ENCODE measurements around the gene DNAH10.

DNAH10 gene

DNA sequence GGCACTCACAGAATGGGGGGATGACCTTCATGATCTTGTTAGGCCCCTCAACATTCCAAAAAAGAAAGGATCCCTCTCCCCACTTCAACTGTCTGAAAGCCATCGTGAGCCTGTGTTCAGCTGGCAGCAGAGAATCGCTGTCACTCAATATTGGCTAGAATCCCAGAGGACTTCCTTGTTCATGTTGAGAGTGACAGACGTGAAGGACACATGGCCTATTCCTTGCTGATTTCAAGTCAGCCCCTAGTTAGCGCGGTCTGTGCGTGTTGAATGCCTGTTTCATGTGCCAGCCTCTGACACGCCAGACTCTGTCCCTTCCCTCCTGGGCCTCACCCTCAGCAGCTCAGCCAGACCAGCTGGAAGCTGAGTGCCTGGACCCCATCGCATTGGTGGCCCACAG, 43.1 kb downstream of the DNAH10 start:
- TF ChIP-seq SCRT1 (tag by site-specific recombination; IDR thresholded peaks at IDR 0.05; ENCODE audit: borderline replicate concordance) (no peak), ZBTB1 (tag by site-specific recombination; IDR thresholded peaks at IDR 0.05) (no peak), TRIM28 (IDR thresholded peaks at IDR 0.05; ENCODE audit: borderline replicate concordance, low read length) (no peak), ZSCAN30 (tag by site-specific recombination; IDR thresholded peaks at IDR 0.05) (no peak), ZSCAN16 (tag by site-specific recombination; IDR thresholded peaks at IDR 0.05) (no peak), ZNF302 (tag by site-specific recombination; IDR thresholded peaks at IDR 0.05; ENCODE audit: low read depth) (no peak), ZNF830 (tag by site-specific recombination; IDR thresholded peaks at IDR 0.05; ENCODE audit: low read depth) (no peak), ZNF248 (tag by site-specific recombination; IDR thresholded peaks at IDR 0.05) (no peak), OVOL3 (tag by site-specific recombination; IDR thresholded peaks at IDR 0.05) (no peak)
- no peaks in the 10 kb centered on the region for H3K36me3 ChIP-seq (ENCODE audit: control insufficient read depth in 2 of 2, insufficient read depth in 1 of 2, low read length in 2 of 2)
- ChIA-PET CTCF (interaction anchor here (1.3 to 1.9 kb wide), 2 partner anchors 13 to 37 kb away, joined by 4 read pairs; no protein-coding TSS in a partner anchor), POLR2A (no interaction called here)
- no peak overlapping the region for H3K27ac ChIP-seq (ENCODE audit: extremely low read depth, low read depth, low read length)
- H3K9me3 ChIP-seq (ENCODE audit: control insufficient read depth, insufficient read depth, low read depth, low read length), result no peaks in the 10 kb centered on the region
- H3K4me3 ChIP-seq (ENCODE audit: low read depth, low read length), result no peak overlapping the region
- H3K4me1 ChIP-seq (ENCODE audit: control insufficient read depth, insufficient read depth, low read length), result no peaks in the 10 kb centered on the region

DNA sequence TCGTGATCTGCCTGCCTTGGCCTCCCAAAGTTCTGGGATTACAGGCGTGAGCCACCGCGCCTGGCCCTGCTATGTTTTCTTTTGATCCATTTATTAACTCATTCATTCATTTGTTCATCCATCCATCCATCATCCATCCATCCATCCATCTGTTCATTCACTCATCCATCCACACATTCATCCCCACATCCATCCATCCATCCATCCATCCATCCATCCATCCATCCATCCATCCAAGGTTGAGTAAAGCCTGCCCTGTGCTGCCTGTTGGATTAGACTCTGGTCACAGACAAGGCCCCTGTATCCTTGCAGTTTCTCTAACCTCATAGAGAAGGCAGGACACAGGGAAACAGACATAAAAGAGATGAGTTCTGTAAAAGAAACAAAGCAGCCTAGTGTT, 44.9 kb downstream of the DNAH10 start:
- Histone ChIP-seq H3K9me3 (ENCODE audit: control insufficient read depth, insufficient read depth, low read depth, low read length) (no peaks in the 10 kb centered on the region), H3K27ac (ENCODE audit: extremely low read depth, low read depth, low read length) (no peak overlapping the region), H3K4me3 (ENCODE audit: low read depth, low read length) (no peak overlapping the region), H3K36me3 (ENCODE audit: control insufficient read depth in 2 of 2, insufficient read depth in 1 of 2, low read length in 2 of 2) (no peaks in the 10 kb centered on the region), H3K4me1 (ENCODE audit: control insufficient read depth, insufficient read depth, low read length) (no peaks in the 10 kb centered on the region)
- TF ChIP-seq ZNF664 (tag by site-specific recombination; IDR thresholded peaks at IDR 0.05), result no peak
- no peak for TF ChIP-seq ZNF521 (tag by site-specific recombination; IDR thresholded peaks at IDR 0.05)
- TF ChIP-seq ZFHX2 (tag by site-specific recombination; conservative IDR thresholded peaks at IDR 0.05), result no peak
- no peak for TF ChIP-seq ZFP41 (tag by site-specific recombination; IDR thresholded peaks at IDR 0.05; ENCODE audit: borderline replicate concordance)
- TF ChIP-seq ZNF366 (tag by site-specific recombination; conservative IDR thresholded peaks at IDR 0.05), result peak; percentile 94
- peak; percentile 75 for TF ChIP-seq ZBTB17 (tag by site-specific recombination; IDR thresholded peaks at IDR 0.05)
- TF ChIP-seq ZNF544 (tag by site-specific recombination; IDR thresholded peaks at IDR 0.05), result no peak
- no peak for TF ChIP-seq GLIS1 (tag by site-specific recombination; IDR thresholded peaks at IDR 0.05)
- TF ChIP-seq IKZF3 (tag by site-specific recombination; IDR thresholded peaks at IDR 0.05), result no peak
- CTCF ChIA-PET, result interaction anchor here (0.6 to 1.9 kb wide), 6 partner anchors 14 to 1022 kb away, joined by 3 to 7 read pairs (median 4); no protein-coding TSS in a partner anchor
- POLR2A ChIA-PET, result no interaction called here

DNA sequence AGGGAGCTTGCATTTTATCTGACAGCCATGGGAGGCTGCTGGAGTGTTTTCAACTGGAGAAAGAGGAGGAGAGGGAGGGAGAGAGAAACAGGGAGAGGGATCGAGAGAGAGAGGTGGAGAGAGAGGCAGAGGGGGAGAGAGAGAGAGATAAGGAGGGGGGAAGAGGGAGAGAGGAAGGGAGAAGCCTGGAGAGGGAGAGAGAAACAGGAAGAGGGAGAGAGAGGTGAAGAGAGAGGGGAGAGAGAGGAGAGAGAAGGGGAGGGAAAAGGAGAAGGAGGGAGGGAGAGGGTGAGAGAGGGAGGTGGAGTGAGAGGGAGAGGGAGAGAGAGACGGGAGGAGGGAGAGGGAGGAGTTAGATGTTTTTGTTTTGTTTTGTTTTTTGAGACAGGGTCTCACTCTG, 45.6 kb downstream of the DNAH10 start:
- CTCF ChIA-PET, result interaction anchor here (0.6 to 1.2 kb wide), 5 partner anchors 18 to 1021 kb away, joined by 3 to 7 read pairs (median 4); no protein-coding TSS in a partner anchor
- H3K36me3 ChIP-seq (ENCODE audit: control insufficient read depth in 2 of 2, insufficient read depth in 1 of 2, low read length in 2 of 2), result no peaks in the 10 kb centered on the region
- no peak for TF ChIP-seq ZNF354C (tag by site-specific recombination; IDR thresholded peaks at IDR 0.05; ENCODE audit: borderline replicate concordance, low read depth)
- no peak for TF ChIP-seq ZNF335 (tag by site-specific recombination; conservative IDR thresholded peaks at IDR 0.05)
- no peak for TF ChIP-seq ZNF2 (tag by site-specific recombination; IDR thresholded peaks at IDR 0.05)
- no peak for TF ChIP-seq ZNF121 (tag by site-specific recombination; IDR thresholded peaks at IDR 0.05)
- TF ChIP-seq ZSCAN23 (tag by site-specific recombination; IDR thresholded peaks at IDR 0.05), result no peak
- TF ChIP-seq ZNF23 (tag by site-specific recombination; IDR thresholded peaks at IDR 0.05; ENCODE audit: borderline replicate concordance), result no peak
- TF ChIP-seq GLIS1 (tag by site-specific recombination; IDR thresholded peaks at IDR 0.05), result no peak
- TF ChIP-seq, protein P1, sequence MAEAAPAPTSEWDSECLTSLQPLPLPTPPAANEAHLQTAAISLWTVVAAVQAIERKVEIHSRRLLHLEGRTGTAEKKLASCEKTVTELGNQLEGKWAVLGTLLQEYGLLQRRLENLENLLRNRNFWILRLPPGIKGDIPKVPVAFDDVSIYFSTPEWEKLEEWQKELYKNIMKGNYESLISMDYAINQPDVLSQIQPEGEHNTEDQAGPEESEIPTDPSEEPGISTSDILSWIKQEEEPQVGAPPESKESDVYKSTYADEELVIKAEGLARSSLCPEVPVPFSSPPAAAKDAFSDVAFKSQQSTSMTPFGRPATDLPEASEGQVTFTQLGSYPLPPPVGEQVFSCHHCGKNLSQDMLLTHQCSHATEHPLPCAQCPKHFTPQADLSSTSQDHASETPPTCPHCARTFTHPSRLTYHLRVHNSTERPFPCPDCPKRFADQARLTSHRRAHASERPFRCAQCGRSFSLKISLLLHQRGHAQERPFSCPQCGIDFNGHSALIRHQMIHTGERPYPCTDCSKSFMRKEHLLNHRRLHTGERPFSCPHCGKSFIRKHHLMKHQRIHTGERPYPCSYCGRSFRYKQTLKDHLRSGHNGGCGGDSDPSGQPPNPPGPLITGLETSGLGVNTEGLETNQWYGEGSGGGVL (tag by site-specific recombination; IDR thresholded peaks at IDR 0.05), result peak; percentile 82
- no peak for TF ChIP-seq TCF7L2 (IDR thresholded peaks at IDR 0.05; ENCODE audit: borderline replicate concordance, low read depth, low read length)
- no peak for TF ChIP-seq ZFHX2 (tag by site-specific recombination; conservative IDR thresholded peaks at IDR 0.05)
- TF ChIP-seq, protein P2, sequence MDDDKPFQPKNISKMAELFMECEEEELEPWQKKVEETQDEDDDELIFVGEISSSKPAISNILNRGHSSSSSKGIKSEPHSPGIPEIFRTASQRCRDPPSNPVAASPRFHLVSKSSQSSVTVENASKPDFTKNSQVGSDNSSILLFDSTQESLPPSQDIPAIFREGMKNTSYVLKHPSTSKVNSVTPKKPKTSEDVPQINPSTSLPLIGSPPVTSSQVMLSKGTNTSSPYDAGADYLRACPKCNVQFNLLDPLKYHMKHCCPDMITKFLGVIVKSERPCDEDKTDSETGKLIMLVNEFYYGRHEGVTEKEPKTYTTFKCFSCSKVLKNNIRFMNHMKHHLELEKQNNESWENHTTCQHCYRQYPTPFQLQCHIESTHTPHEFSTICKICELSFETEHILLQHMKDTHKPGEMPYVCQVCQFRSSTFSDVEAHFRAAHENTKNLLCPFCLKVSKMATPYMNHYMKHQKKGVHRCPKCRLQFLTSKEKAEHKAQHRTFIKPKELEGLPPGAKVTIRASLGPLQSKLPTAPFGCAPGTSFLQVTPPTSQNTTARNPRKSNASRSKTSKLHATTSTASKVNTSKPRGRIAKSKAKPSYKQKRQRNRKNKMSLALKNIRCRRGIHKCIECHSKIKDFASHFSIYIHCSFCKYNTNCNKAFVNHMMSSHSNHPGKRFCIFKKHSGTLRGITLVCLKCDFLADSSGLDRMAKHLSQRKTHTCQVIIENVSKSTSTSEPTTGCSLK (tag by site-specific recombination; IDR thresholded peaks at IDR 0.05), result no peak
- TF ChIP-seq GLI2 (tag by site-specific recombination; IDR thresholded peaks at IDR 0.05; ENCODE audit: borderline replicate concordance, low read depth), result no peak
- TF ChIP-seq WT1 (tag by site-specific recombination; IDR thresholded peaks at IDR 0.05), result peak; percentile 16; the same call in 1 of the 2 replicates
- TF ChIP-seq ZNF175 (tag by site-specific recombination; IDR thresholded peaks at IDR 0.05), result no peak
- peak; percentile 97 for TF ChIP-seq ZNF169 (tag by site-specific recombination; IDR thresholded peaks at IDR 0.05)
- no peak for TF ChIP-seq ZNF558 (tag by site-specific recombination; IDR thresholded peaks at IDR 0.05)

More for the DNA sequence above, 45.6 kb downstream of the DNAH10 start:
- Histone ChIP-seq H3K4me1 (ENCODE audit: control insufficient read depth, insufficient read depth, low read length) (no peaks in the 10 kb centered on the region), H3K4me3 (ENCODE audit: low read depth, low read length) (no peak overlapping the region), H3K27ac (ENCODE audit: extremely low read depth, low read depth, low read length) (no peak overlapping the region), H3K9me3 (ENCODE audit: control insufficient read depth, insufficient read depth, low read depth, low read length) (no peaks in the 10 kb centered on the region)
- POLR2A ChIA-PET, result no interaction called here
